ENCODE data around the gene NODAL.

DNA sequence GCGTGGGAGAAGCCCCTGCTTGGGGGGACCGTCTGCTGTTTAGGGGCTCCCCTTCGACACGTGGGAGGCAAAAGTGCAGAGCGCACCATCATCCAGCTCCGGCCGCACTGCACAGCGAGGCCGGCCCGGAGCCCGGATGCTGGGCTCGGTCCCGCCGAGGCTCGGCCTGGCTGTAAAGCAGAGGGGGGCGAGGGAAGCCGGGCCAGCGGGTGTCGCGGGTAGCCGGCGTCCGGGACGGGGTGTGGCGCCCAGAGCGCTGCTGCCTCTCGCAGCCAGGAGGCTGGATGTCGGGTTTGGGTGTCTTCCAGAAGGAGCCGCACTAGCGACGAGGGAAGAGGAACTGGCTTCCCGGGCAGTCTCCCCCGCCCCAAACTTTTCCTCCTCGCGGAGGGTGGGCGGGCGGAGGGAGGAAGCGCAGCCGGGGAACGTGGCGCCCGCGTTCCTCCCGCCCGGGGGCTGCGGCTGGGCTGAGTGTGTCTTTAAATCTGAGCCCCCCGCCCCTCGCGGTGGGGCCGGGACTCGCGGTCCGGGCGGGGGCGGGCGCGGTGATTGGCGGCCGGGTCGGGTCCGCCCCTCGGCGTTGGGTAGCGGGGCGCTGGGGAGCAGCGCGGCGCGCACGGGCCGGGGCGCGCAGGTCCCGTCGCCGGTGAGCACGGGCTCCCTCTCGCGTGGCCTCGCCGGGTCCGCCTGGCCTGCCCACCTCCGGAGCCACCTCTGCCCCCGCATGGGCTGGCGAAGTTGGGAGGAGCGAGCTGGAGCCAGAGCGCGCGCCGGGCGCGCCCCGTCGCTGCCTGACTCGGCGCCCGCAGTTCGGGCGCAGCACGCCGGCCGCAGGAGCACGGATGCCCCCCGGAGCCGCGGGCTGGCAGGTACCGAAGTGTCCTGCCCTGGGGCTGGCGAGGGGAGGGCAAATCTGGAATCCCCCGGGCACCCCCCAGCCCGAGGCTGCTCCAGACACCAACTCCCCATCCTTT lies 37.0 kb upstream of the NODAL start, which contains the start of gene PALD1:
- TF ChIP-seq, protein P1, sequence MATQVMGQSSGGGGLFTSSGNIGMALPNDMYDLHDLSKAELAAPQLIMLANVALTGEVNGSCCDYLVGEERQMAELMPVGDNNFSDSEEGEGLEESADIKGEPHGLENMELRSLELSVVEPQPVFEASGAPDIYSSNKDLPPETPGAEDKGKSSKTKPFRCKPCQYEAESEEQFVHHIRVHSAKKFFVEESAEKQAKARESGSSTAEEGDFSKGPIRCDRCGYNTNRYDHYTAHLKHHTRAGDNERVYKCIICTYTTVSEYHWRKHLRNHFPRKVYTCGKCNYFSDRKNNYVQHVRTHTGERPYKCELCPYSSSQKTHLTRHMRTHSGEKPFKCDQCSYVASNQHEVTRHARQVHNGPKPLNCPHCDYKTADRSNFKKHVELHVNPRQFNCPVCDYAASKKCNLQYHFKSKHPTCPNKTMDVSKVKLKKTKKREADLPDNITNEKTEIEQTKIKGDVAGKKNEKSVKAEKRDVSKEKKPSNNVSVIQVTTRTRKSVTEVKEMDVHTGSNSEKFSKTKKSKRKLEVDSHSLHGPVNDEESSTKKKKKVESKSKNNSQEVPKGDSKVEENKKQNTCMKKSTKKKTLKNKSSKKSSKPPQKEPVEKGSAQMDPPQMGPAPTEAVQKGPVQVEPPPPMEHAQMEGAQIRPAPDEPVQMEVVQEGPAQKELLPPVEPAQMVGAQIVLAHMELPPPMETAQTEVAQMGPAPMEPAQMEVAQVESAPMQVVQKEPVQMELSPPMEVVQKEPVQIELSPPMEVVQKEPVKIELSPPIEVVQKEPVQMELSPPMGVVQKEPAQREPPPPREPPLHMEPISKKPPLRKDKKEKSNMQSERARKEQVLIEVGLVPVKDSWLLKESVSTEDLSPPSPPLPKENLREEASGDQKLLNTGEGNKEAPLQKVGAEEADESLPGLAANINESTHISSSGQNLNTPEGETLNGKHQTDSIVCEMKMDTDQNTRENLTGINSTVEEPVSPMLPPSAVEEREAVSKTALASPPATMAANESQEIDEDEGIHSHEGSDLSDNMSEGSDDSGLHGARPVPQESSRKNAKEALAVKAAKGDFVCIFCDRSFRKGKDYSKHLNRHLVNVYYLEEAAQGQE (IDR thresholded peaks at IDR 0.05; ENCODE audit: unreplicated experiment) = no peak
- TF ChIP-seq, protein P2, sequence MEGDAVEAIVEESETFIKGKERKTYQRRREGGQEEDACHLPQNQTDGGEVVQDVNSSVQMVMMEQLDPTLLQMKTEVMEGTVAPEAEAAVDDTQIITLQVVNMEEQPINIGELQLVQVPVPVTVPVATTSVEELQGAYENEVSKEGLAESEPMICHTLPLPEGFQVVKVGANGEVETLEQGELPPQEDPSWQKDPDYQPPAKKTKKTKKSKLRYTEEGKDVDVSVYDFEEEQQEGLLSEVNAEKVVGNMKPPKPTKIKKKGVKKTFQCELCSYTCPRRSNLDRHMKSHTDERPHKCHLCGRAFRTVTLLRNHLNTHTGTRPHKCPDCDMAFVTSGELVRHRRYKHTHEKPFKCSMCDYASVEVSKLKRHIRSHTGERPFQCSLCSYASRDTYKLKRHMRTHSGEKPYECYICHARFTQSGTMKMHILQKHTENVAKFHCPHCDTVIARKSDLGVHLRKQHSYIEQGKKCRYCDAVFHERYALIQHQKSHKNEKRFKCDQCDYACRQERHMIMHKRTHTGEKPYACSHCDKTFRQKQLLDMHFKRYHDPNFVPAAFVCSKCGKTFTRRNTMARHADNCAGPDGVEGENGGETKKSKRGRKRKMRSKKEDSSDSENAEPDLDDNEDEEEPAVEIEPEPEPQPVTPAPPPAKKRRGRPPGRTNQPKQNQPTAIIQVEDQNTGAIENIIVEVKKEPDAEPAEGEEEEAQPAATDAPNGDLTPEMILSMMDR (conservative IDR thresholded peaks at IDR 0.05; ENCODE audit: low read depth in 2 of 2) = no peak; a peak in 1 of 4 replicates
- TF ChIP-seq, protein P3, sequence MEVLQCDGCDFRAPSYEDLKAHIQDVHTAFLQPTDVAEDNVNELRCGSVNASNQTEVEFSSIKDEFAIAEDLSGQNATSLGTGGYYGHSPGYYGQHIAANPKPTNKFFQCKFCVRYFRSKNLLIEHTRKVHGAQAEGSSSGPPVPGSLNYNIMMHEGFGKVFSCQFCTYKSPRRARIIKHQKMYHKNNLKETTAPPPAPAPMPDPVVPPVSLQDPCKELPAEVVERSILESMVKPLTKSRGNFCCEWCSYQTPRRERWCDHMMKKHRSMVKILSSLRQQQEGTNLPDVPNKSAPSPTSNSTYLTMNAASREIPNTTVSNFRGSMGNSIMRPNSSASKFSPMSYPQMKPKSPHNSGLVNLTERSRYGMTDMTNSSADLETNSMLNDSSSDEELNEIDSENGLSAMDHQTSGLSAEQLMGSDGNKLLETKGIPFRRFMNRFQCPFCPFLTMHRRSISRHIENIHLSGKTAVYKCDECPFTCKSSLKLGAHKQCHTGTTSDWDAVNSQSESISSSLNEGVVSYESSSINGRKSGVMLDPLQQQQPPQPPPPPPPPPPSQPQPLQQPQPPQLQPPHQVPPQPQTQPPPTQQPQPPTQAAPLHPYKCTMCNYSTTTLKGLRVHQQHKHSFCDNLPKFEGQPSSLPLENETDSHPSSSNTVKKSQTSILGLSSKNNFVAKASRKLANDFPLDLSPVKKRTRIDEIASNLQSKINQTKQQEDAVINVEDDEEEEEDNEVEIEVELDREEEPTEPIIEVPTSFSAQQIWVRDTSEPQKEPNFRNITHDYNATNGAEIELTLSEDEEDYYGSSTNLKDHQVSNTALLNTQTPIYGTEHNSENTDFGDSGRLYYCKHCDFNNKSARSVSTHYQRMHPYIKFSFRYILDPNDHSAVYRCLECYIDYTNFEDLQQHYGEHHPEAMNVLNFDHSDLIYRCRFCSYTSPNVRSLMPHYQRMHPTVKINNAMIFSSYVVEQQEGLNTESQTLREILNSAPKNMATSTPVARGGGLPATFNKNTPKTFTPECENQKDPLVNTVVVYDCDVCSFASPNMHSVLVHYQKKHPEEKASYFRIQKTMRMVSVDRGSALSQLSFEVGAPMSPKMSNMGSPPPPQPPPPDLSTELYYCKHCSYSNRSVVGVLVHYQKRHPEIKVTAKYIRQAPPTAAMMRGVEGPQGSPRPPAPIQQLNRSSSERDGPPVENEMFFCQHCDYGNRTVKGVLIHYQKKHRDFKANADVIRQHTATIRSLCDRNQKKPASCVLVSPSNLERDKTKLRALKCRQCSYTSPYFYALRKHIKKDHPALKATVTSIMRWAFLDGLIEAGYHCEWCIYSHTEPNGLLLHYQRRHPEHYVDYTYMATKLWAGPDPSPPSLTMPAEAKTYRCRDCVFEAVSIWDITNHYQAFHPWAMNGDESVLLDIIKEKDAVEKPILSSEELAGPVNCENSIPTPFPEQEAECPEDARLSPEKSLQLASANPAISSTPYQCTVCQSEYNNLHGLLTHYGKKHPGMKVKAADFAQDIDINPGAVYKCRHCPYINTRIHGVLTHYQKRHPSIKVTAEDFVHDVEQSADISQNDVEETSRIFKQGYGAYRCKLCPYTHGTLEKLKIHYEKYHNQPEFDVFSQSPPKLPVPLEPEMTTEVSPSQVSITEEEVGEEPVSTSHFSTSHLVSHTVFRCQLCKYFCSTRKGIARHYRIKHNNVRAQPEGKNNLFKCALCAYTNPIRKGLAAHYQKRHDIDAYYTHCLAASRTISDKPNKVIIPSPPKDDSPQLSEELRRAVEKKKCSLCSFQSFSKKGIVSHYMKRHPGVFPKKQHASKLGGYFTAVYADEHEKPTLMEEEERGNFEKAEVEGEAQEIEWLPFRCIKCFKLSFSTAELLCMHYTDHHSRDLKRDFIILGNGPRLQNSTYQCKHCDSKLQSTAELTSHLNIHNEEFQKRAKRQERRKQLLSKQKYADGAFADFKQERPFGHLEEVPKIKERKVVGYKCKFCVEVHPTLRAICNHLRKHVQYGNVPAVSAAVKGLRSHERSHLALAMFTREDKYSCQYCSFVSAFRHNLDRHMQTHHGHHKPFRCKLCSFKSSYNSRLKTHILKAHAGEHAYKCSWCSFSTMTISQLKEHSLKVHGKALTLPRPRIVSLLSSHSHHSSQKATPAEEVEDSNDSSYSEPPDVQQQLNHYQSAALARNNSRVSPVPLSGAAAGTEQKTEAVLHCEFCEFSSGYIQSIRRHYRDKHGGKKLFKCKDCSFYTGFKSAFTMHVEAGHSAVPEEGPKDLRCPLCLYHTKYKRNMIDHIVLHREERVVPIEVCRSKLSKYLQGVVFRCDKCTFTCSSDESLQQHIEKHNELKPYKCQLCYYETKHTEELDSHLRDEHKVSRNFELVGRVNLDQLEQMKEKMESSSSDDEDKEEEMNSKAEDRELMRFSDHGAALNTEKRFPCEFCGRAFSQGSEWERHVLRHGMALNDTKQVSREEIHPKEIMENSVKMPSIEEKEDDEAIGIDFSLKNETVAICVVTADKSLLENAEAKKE (CRISPR knock-in tag; IDR thresholded peaks at IDR 0.05) = no peak
- peak; percentile 46 for TF ChIP-seq POLR2AphosphoS5 (IDR thresholded peaks at IDR 0.05; ENCODE audit: low read depth)
- no peak for TF ChIP-seq EZH2 (IDR thresholded peaks at IDR 0.05; ENCODE audit: low read depth, unreplicated experiment)
- TF ChIP-seq CREB1 (CRISPR knock-in tag; IDR thresholded peaks at IDR 0.05; ENCODE audit: low read depth) = no peak
- no peak for TF ChIP-seq EZH2phosphoT487 (IDR thresholded peaks at IDR 0.05; ENCODE audit: unreplicated experiment)
- TF ChIP-seq NANOG (IDR thresholded peaks at IDR 0.05; ENCODE audit: borderline replicate concordance) = no peak
- TF ChIP-seq, protein P4, sequence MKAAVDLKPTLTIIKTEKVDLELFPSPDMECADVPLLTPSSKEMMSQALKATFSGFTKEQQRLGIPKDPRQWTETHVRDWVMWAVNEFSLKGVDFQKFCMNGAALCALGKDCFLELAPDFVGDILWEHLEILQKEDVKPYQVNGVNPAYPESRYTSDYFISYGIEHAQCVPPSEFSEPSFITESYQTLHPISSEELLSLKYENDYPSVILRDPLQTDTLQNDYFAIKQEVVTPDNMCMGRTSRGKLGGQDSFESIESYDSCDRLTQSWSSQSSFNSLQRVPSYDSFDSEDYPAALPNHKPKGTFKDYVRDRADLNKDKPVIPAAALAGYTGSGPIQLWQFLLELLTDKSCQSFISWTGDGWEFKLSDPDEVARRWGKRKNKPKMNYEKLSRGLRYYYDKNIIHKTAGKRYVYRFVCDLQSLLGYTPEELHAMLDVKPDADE (IDR thresholded peaks at IDR 0.05) = no peak

All from GM23338 (cell line).